Tibial nerve (tissue), 4 donors: ENCODE data around the gene NT5M. TPM values are rescaled to one million over a fixed set of nuclear protein-coding genes. Genes with fewer than 3 reads are reported as not detected.

ENCODE experiments used
- DNase-seq, 2 donors: peaks; one replicate each; pipeline ENCODE4 v3.0.0-alpha.2; 2019; ENCODE audit warnings: low spot score in 2 of 2
- H3K27ac ChIP-seq, 4 donors: fragments of 200-600 bp; sonication (generic) in 3 of 4; one replicate each; pipeline ENCODE4 v1.5.1; 2017 to 2019; ENCODE audit warnings: mild to moderate bottlenecking in 1 of 4
- H3K27me3 ChIP-seq, 2 donors: fragments of 200-600 bp; sonication (generic) in 1 of 2; one replicate each; pipeline versions ENCODE4 v1.5.1 to v1.6.0; 2017 to 2019
- H3K36me3 ChIP-seq, 3 donors: fragments of 200-600 bp; sonication (generic); one replicate each; pipeline ENCODE4 v1.5.1; 2018 to 2019
- H3K4me1 ChIP-seq, 4 donors: fragments of 200-600 bp; sonication (generic) in 3 of 4; one replicate each; pipeline ENCODE4 v1.5.1; 2017 to 2019
- H3K4me3 ChIP-seq, 4 donors: fragments of 200-600 bp; sonication (generic) in 3 of 4; one replicate each; pipeline ENCODE4 v1.5.1; 2017 to 2019; ENCODE audit warnings: mild to moderate bottlenecking in 1 of 4, moderate library complexity in 1 of 4
- H3K9me3 ChIP-seq, 4 donors: fragments of 200-600 bp; sonication (generic) in 3 of 4; one replicate each; pipeline ENCODE4 v1.5.1; 2017 to 2019
- CTCF ChIP-seq, 5 experiments: fragments of 200-600 bp in 3 of 5; fragments of 450-650 bp in 2 of 5; sonication (generic) in 3 of 5; IDR thresholded peaks; one replicate each; pipeline ENCODE4 v1.5.1; 2016 to 2019; ENCODE audit warnings: antibody characterized with exemption in 5 of 5, mild to moderate bottlenecking in 3 of 5, moderate library complexity in 2 of 5
- EP300 ChIP-seq, 2 donors: sonication (generic); formaldehyde crosslinking; IDR thresholded peaks; one replicate each; pipeline ENCODE4 v1.6.1; 2017; ENCODE audit warnings: antibody characterized with exemption in 2 of 2, mild to moderate bottlenecking in 1 of 2
- POLR2A ChIP-seq, 2 donors: fragments of 450-650 bp; IDR thresholded peaks; one replicate each; pipeline ENCODE4 v1.6.1; 2017; ENCODE audit warnings: antibody characterized with exemption in 2 of 2, mild to moderate bottlenecking in 2 of 2, moderate library complexity in 2 of 2
- WGBS, 2 donors: methylation state at CpG; one replicate each; pipeline ENCODE4 v1.1.5; 2018; 5-methylcytosine and 5-hydroxymethylcytosine counted together
- total RNA-seq, 4 donors: library from RNA; depleted of rRNA; stranded (reverse); fragments of >200 nt; gene quantifications; one replicate each; pipeline ENCODE4 v1.1.0, GENCODE V29; 2016

NT5M gene
- total RNA-seq, 4 donors from 2014 or later, result 4.8 to 11.2 (median 7.7) TPM

DNA sequence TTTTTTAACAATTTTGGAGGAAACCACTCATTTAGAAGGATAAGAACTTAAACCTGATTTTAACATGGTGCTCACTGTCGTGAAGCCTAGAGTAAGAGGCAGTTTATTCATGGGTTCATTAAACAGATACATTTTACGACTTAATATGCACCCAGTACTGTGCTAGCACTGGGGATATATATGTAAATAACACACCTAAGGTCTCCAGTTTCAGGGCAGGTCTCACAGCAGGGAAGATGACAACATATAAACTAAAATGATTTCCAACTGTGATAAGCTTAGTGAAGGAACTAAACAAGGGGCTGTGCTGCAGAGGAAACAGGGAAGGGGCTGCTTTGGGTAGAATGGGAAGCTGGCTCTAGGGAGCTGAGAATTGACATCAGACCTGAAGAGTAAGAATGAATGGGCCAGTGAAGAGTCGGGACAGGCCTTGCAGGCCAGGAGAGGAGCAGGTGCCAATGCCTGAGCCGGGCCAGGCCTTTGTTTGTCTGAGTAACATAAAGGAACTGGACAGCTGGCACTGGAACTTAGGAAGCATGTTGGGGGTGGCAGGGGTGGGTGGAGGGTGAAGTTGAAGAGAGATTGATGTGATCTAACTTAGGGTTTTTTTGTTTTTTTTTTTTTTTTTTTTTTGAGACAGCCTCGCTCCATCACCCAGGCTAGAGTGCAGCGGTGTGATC is 12.1 kb downstream of the NT5M start:
- H3K36me3 ChIP-seq, result peaks cover 0 to 35% (median 0%) of the 10 kb centered on the region in 3 donors
- WGBS, 2 donors, result 83 to 91% methylated on average over 6 of the region's 6 CpGs
- TF ChIP-seq POLR2A (IDR thresholded peaks at IDR 0.05), result no peak
- TF ChIP-seq EP300 (IDR thresholded peaks at IDR 0.05), result no peak
- TF ChIP-seq CTCF (IDR thresholded peaks at IDR 0.05), result no peak
- no peaks in the 10 kb centered on the region for H3K9me3 ChIP-seq
- H3K27me3 ChIP-seq, result no peaks in the 10 kb centered on the region
- H3K27ac ChIP-seq, result no peak overlapping the region
- H3K4me3 ChIP-seq, result no peak overlapping the region
- H3K4me1 ChIP-seq, result no peaks in the 10 kb centered on the region
- no peak for DNase-seq

- 89 to 90% methylated on average over 16 of the region's 16 CpGs for WGBS, 2 donors
- TF ChIP-seq CTCF (IDR thresholded peaks at IDR 0.05), result no peak
- TF ChIP-seq POLR2A (IDR thresholded peaks at IDR 0.05), result no peak
- Histone ChIP-seq H3K36me3 (peaks cover 0 to 39% (median 0%) of the 10 kb centered on the region in 3 donors), H3K27ac (no peak overlapping the region), H3K27me3 (no peaks in the 10 kb centered on the region), H3K4me1 (no peaks in the 10 kb centered on the region), H3K4me3 (no peak overlapping the region), H3K9me3 (no peaks in the 10 kb centered on the region)
- DNase-seq, result no peak
Measured at GRCh38 chr17:17320188-17320910, 17.2 kb downstream of the NT5M start.

GRCh38 chr17:17320911-17321220 is 17.7 kb downstream of the NT5M start:
- no peak for DNase-seq
- Histone ChIP-seq H3K27ac (no peak overlapping the region), H3K27me3 (no peaks in the 10 kb centered on the region), H3K36me3 (peaks cover 0 to 43% (median 0%) of the 10 kb centered on the region in 3 donors), H3K4me1 (no peaks in the 10 kb centered on the region), H3K4me3 (no peak overlapping the region), H3K9me3 (no peaks in the 10 kb centered on the region)
- 86 to 87% methylated on average over 10 of the region's 10 CpGs for WGBS, 2 donors
- TF ChIP-seq EP300 (IDR thresholded peaks at IDR 0.05), result no peak

DNA sequence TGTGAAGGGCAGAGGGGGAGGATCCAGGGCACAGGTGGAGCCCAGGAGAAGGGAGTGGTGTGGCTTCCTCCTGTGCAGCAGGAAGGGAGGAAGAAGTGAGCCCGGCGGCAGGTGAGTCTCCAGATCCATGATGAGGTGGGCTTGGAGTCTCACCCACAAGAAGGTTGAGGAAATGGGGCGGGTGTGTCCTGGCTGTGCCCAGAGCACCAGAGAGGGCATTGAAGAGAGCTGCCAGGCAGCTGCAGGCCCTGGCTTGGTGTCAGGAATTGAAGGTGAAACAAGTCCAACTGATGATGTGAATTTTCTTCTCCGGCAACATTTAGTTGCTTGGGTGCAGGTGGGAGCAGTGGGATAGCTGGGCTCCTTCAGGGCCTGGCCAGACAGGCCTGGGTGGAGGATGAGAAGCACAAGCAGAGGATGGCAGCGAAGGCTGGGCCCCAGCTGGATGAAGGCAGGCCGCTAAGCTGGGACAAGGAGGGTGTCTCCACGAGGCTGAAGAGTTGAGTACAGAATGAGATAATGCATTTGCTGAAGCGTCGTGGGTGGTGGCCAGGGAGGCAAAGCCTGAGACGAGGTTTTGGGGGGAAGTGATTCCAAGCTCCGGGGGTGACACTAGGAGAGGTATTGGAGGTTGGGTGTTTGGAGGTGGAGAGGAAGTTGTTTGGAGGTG is 18.3 kb downstream of the NT5M start:
- Histone ChIP-seq H3K27me3 (no peaks in the 10 kb centered on the region), H3K4me1 (no peaks in the 10 kb centered on the region), H3K27ac (no peak overlapping the region), H3K9me3 (no peaks in the 10 kb centered on the region), H3K4me3 (no peak overlapping the region), H3K36me3 (peaks cover 0 to 49% (median 0%) of the 10 kb centered on the region in 3 donors)
- WGBS, 2 donors, result 86 to 88% methylated on average over 11 of the region's 11 CpGs
- DNase-seq, result no peak
- TF ChIP-seq CTCF (IDR thresholded peaks at IDR 0.05), result no peak
- no peak for TF ChIP-seq POLR2A (IDR thresholded peaks at IDR 0.05)

DNA sequence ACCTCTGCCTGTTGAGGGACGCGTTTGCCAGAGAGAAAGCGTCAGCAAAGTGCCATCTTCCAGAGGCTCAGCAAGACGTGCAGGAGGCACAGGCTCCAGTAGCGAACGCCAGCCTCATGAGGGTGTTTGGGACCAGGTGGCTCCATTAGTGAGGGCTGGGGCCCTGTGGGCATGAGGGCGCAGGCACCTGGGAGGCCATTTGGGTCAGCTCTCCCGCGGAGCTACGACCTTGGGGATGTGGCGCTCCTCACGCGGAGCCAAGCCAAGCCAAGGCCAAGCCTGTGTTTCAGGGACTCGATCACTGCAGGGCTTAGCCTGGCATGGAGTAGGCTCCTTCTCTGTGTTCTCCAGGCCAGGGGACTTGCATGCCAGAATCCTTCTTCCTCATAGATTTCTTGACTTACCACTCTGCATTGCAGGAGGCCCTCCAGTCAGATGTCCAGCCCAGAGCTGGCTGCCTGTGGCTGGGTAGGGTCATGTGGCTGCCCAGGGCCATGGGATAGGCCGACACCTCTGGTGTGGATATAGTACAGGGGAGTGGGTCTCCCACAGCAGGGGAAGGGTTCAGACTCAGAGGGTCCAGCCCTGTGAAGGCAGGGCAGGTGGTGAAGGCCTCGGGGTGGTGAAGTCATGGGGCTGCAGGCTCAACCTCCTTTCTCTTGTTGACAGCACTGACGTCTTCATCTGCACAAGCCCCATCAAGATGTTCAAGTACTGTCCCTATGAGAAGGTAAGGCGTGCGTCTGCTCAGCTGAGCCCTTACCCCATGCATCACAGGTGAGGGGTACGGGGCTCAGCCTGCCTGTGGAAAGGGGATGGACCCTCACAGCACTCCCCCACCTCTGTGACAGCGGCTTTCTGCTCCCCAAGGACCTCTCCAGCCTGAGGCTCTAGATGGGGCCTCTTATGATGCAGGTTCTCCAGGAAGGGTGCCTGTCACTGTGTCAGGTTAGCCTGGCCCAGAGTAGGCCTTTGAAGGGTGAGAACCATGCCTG is 19.6 kb downstream of the NT5M start:
- TF ChIP-seq EP300 (IDR thresholded peaks at IDR 0.05), result no peak
- no peak for TF ChIP-seq CTCF (IDR thresholded peaks at IDR 0.05)
- no peak for TF ChIP-seq POLR2A (IDR thresholded peaks at IDR 0.05)
- WGBS, 2 donors, result 94% methylated on average over 21 of the region's 21 CpGs
- Histone ChIP-seq H3K9me3 (no peaks in the 10 kb centered on the region), H3K27me3 (no peaks in the 10 kb centered on the region), H3K4me1 (no peaks in the 10 kb centered on the region), H3K27ac (no peak overlapping the region), H3K36me3 (peaks cover 0 to 52% (median 0%) of the 10 kb centered on the region in 3 donors), H3K4me3 (no peak overlapping the region)
- DNase-seq, result no peak
